Measurements from ENCODE around the gene CYS1.

GRCh38 chr2:10035053-10035422 lies 45.2 kb downstream of the CYS1 start:
- TF ChIP-seq, protein P1, sequence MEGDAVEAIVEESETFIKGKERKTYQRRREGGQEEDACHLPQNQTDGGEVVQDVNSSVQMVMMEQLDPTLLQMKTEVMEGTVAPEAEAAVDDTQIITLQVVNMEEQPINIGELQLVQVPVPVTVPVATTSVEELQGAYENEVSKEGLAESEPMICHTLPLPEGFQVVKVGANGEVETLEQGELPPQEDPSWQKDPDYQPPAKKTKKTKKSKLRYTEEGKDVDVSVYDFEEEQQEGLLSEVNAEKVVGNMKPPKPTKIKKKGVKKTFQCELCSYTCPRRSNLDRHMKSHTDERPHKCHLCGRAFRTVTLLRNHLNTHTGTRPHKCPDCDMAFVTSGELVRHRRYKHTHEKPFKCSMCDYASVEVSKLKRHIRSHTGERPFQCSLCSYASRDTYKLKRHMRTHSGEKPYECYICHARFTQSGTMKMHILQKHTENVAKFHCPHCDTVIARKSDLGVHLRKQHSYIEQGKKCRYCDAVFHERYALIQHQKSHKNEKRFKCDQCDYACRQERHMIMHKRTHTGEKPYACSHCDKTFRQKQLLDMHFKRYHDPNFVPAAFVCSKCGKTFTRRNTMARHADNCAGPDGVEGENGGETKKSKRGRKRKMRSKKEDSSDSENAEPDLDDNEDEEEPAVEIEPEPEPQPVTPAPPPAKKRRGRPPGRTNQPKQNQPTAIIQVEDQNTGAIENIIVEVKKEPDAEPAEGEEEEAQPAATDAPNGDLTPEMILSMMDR (IDR thresholded peaks at IDR 0.05), result no peak
- TF ChIP-seq POLR2A (IDR thresholded peaks at IDR 0.05), result no peak

Data from breast epithelium (tissue), 3 donors.